Measurements from ENCODE around the gene MTREX.

DNA sequence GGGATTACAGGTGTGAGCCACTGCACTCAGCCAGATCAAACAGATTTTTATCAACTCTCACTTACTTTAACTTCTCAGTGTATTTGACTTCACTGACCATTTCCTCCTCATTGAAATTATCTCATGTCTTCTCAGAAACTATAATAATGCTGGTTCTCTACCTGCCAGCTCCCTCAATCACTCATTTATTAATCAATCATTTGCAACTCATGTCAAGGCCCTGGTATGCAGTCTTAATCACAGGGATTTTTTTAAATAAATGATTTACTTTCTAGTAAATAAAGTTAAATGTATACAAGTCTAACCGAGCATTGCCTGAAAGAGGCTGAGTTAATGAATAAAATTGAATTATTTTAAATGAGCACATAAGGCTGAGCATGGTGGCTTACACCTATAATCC, 163.7 kb downstream of the MTREX start:
- TF ChIP-seq CTCF (IDR thresholded peaks at IDR 0.05; ENCODE audit: poor library complexity) (no peak), EZH2 (IDR thresholded peaks at IDR 0.05; ENCODE audit: borderline replicate concordance) (no peak)

Measured in hepatocyte (in vitro differentiated cells).